Keratinocyte (primary cell): Measurements from ENCODE around the gene GLA. TPM values are rescaled to one million over a fixed set of nuclear protein-coding genes. Genes with fewer than 3 reads are reported as not detected.
A peak's percentile ranks its signal among the peaks of the same experiment; 100 is the strongest.

Source experiments
- DNase-seq: peaks from one replicate; pipeline ENCODE4 v3.0.0-alpha.2; 2011; ENCODE audit warnings: low read depth, missing footprints, low spot score
- FAIRE-seq: peaks from 2 replicates; lab custom pipeline; 2011; peaks lifted over from hg19 to GRCh38; lab: Jason Lieb, UNC
- H2AFZ ChIP-seq: 2 replicates; pipeline ENCODE4 v1.6.0; 2012; ENCODE audit warnings: low read length, control low read depth, inconsistent platforms; ENCODE audit not compliant: control insufficient read depth
- H3K27ac ChIP-seq: 2 replicates; pipeline ENCODE4 v1.5.1; 2011; ENCODE audit warnings: low read length; ENCODE audit not compliant: control insufficient read depth, insufficient read depth
- H3K27me3 ChIP-seq: 3 replicates; pipeline ENCODE4 v1.6.0; 2011; ENCODE audit warnings: low read length; ENCODE audit not compliant: control insufficient read depth, insufficient read depth; ENCODE audit errors: extremely low read depth
- H3K36me3 ChIP-seq, 2 experiments: 2 replicates in 1 of 2; 3 replicates in 1 of 2; pipeline ENCODE4 v1.5.1; 2011; ENCODE audit warnings: low read length in 2 of 2, mild to moderate bottlenecking in 1 of 2; ENCODE audit not compliant: control insufficient read depth in 2 of 2, insufficient read depth in 2 of 2; ENCODE audit errors: extremely low read depth in 1 of 2
- H3K4me1 ChIP-seq: 3 replicates; pipeline ENCODE4 v1.5.1; 2011; ENCODE audit warnings: low read length; ENCODE audit not compliant: control insufficient read depth, insufficient read depth; ENCODE audit errors: extremely low read depth
- H3K4me2 ChIP-seq: 3 replicates; pipeline ENCODE4 v1.6.0; 2011; ENCODE audit warnings: low read depth, low read length; ENCODE audit not compliant: control insufficient read depth, insufficient read depth; ENCODE audit errors: extremely low read depth
- H3K4me3 ChIP-seq, 3 experiments: fragments of 200-600 bp in 1 of 3; sonication (generic) in 1 of 3; 2 replicates in 2 of 3; 3 replicates in 1 of 3; pipeline ENCODE4 v1.5.1; 2011 to 2016; ENCODE audit warnings: low read length in 3 of 3, mild to moderate bottlenecking in 3 of 3, control low read depth in 2 of 3, inconsistent platforms in 1 of 3, low read depth in 1 of 3, mixed read lengths in 1 of 3, mixed run types in 1 of 3, moderate library complexity in 1 of 3; ENCODE audit not compliant: control insufficient read depth in 2 of 3, insufficient read depth in 2 of 3; ENCODE audit errors: extremely low read depth in 1 of 3
- H3K79me2 ChIP-seq: 2 replicates; pipeline ENCODE4 v1.6.0; 2012; ENCODE audit warnings: low read length; ENCODE audit not compliant: control insufficient read depth, insufficient read depth
- H3K9ac ChIP-seq: 3 replicates; pipeline ENCODE4 v1.6.0; 2011; ENCODE audit warnings: low read length; ENCODE audit not compliant: control insufficient read depth, insufficient read depth; ENCODE audit errors: extremely low read depth
- H3K9me1 ChIP-seq: 3 replicates; pipeline ENCODE4 v1.6.0; 2011; ENCODE audit warnings: low read length; ENCODE audit not compliant: control insufficient read depth, insufficient read depth; ENCODE audit errors: extremely low read depth
- H3K9me3 ChIP-seq: 2 replicates; pipeline ENCODE4 v1.5.1; 2012; ENCODE audit warnings: low read depth, low read length; ENCODE audit not compliant: control insufficient read depth
- H4K20me1 ChIP-seq: 3 replicates; pipeline ENCODE4 v1.6.0; 2011; ENCODE audit warnings: low read length; ENCODE audit not compliant: control insufficient read depth, insufficient read depth; ENCODE audit errors: extremely low read depth
- EZH2 ChIP-seq: IDR thresholded peaks from one replicate; pipeline ENCODE4 v1.6.1; 2012; ENCODE audit warnings: inconsistent platforms, mild to moderate bottlenecking, low read length, moderate library complexity
- dilution Hi-C: fragments of 300-500 bp; cut with MboI; formaldehyde crosslinking; loops from one replicate; pipeline ENCODE4 v1.7.0; 2020; ENCODE audit warnings: low sequenced_read_pairs; ENCODE audit not compliant: extremely low pct_ligation_motif_present
- polyA plus RNA-seq, 5 experiments: library from polyadenylated mRNA; depleted of rRNA in 3 of 5; stranded (reverse) in 3 of 5; stranded (forward) in 1 of 5; unstranded in 1 of 5; fragments of >200 nt; gene quantifications; 1 replicate in 1 of 5; 2 replicates in 3 of 5; 3 replicates in 1 of 5; pipeline versions ENCODE4 v1.2.1 to v1.2.3, GENCODE V29; 2011 to 2012; ENCODE audit warnings: missing spikeins in 2 of 5, low read depth in 1 of 5, low replicate concordance in 1 of 5
- TF ChIP-seq, protein P1 (sequence below), 3 experiments: IDR thresholded peaks in 1 of 3; conservative IDR thresholded peaks in 1 of 3; optimal IDR thresholded peaks in 1 of 3; 2 replicates in 2 of 3; 3 replicates in 1 of 3; pipeline versions ENCODE3 to v1.5.1; 2011; ENCODE audit warnings: low read length in 3 of 3, mild to moderate bottlenecking in 3 of 3, moderate library complexity in 2 of 3, control low read depth in 1 of 3, inconsistent platforms in 1 of 3; ENCODE audit not compliant: insufficient read depth in 2 of 3; ENCODE audit errors: extremely low read depth in 1 of 3

GLA gene
- polyA plus RNA-seq, 1 donor (not counting 4 experiments of a cell fraction or from before 2014, with no cell fraction given): 62.1 TPM

GRCh38 chrX:101419489-101419888 lies 11.8 kb upstream of the GLA start:
- no peak overlapping the region for H3K4me2 ChIP-seq
- no peak overlapping the region for H3K9ac ChIP-seq
- H2AFZ ChIP-seq: no peak overlapping the region
- no peaks in the 10 kb centered on the region for H4K20me1 ChIP-seq
- no peaks in the 10 kb centered on the region for H3K4me1 ChIP-seq
- H3K27ac ChIP-seq: no peak overlapping the region
- dilution Hi-C loops: no loop called here
- H3K9me3 ChIP-seq: no peaks in the 10 kb centered on the region
- DNase-seq (no peak), FAIRE-seq (no peak)
- no peaks in the 10 kb centered on the region for H3K36me3 ChIP-seq
- no peak for TF ChIP-seq EZH2
- TF ChIP-seq, protein P1, sequence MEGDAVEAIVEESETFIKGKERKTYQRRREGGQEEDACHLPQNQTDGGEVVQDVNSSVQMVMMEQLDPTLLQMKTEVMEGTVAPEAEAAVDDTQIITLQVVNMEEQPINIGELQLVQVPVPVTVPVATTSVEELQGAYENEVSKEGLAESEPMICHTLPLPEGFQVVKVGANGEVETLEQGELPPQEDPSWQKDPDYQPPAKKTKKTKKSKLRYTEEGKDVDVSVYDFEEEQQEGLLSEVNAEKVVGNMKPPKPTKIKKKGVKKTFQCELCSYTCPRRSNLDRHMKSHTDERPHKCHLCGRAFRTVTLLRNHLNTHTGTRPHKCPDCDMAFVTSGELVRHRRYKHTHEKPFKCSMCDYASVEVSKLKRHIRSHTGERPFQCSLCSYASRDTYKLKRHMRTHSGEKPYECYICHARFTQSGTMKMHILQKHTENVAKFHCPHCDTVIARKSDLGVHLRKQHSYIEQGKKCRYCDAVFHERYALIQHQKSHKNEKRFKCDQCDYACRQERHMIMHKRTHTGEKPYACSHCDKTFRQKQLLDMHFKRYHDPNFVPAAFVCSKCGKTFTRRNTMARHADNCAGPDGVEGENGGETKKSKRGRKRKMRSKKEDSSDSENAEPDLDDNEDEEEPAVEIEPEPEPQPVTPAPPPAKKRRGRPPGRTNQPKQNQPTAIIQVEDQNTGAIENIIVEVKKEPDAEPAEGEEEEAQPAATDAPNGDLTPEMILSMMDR (optimal IDR thresholded peaks at IDR 0.05 in 1 of 3, IDR thresholded peaks at IDR 0.05 in 1 of 3, conservative IDR thresholded peaks at IDR 0.05 in 1 of 3; ENCODE audit: extremely low read depth in 1 of 3, insufficient read depth in 2 of 3, low read length in 3 of 3): no peak
- H3K4me3 ChIP-seq: no peak overlapping the region
- H3K27me3 ChIP-seq: no peaks in the 10 kb centered on the region
- H3K9me1 ChIP-seq: no peaks in the 10 kb centered on the region
- H3K79me2 ChIP-seq: no peaks in the 10 kb centered on the region

DNA sequence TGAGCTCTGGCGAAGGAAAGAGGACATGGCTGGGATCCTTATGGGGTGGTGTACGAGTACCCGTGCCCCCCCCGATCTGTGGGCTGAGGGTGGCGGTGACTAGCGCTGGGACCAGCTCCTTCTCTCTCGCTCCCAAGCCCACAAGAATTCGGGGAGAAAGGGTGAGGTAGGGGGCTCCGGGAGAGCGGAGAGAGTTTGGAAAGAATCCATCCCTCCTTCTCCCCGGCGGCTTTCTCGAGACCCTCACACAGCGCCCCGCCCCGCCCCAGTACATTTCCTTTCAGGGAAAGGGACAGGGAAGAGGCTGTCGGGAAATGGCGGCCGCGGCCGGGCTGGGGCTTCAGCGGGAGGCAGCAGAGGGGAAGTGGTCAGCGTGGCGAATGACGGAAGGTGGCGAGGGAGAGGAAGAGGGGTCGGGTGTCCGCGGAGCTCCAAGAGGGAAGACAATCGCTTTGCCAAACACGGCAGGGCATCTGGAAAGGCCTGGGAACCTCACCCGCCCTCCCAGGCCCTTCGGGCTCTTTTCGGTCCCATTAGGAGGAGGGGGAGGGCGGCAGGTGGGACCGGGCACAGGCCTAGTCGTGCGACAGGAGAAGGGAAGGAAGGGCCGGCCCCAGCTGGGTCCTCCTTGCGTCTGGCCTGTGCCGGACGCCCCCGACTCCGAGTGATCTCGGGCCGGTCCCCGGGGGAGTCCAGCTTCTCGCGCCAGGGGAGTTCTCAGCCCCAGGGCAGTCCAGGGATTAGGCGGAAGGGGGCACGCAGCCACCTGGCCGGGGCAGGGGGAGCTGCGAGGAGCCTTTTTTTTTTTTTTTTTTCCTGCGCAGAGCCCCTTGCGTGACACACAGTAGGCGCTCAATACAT lies 10.5 kb upstream of the GLA start:
- no peak for DNase-seq
- Histone ChIP-seq H3K27me3 (no peaks in the 10 kb centered on the region), H3K4me1 (no peaks in the 10 kb centered on the region), H3K79me2 (no peaks in the 10 kb centered on the region), H3K4me2 (peak overlapping the region; percentile 63), H3K9me3 (no peaks in the 10 kb centered on the region), H3K4me3 (peak overlapping the region; percentile 16 to 36 (median 36)), H3K27ac (peak overlapping the region; percentile 38), H3K9ac (peak overlapping the region; percentile 59), H3K9me1 (no peaks in the 10 kb centered on the region), H4K20me1 (no peaks in the 10 kb centered on the region), H2AFZ (peak overlapping the region; percentile 85), H3K36me3 (peaks cover 0 to 2% of the 10 kb centered on the region in 2 experiments)
- FAIRE-seq: no peak
- dilution Hi-C loops: no loop called here
- TF ChIP-seq EZH2: no peak
- TF ChIP-seq, protein P1 (optimal IDR thresholded peaks at IDR 0.05 in 1 of 3, IDR thresholded peaks at IDR 0.05 in 1 of 3, conservative IDR thresholded peaks at IDR 0.05 in 1 of 3; ENCODE audit: extremely low read depth in 1 of 3, insufficient read depth in 2 of 3, low read length in 3 of 3): no peak
